GM19328 (cell line): ENCODE results near the gene LRRC10.
A peak's percentile ranks its signal among the peaks of the same experiment; 100 is the strongest.

ENCODE experiments used
- ATAC-seq: cut with Tn5 transposase; IDR thresholded peaks from one replicate; pipeline ENCODE4 v1.9.1; 2021; ENCODE audit warnings: mild to moderate bottlenecking, moderate library complexity; ENCODE audit not compliant: unreplicated experiment

The LRRC10 gene

DNA sequence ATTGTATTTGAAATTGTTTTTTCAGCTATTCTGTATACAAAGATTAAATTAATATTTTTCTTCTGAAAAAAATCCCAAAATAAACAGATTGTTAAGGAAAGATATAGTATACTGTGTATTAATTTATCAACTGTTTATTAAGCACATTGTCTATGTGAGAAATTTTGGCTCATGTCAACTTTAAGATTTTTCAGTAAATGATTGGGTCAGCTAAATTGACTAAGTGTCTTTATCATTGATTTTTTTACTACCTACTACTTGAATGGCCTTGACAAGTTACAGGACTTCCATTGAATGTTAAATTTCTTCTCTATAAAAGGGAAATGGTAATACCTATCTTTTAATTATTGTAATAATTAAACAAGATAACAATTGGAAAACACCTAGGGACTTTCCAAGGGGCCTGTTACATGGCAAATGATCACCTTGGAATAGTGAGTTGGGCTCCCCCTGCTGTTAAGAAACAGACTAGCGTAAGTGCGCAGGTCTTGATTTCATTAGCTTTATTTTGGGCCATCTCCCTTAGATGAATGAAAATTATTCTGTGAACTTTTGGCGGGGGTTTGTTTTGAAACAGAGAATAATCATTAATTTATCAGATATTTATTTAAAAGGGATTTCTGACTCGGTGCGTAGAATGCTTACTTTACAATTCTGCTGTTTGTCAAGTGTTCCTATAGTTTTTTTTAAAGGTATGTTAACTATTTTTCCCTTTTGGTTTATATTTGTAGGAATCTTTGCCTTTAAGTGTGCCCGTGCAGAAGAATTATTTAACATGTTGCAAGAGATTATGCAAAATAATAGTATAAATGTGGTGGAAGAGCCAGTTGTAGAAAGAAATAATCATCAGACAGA lies 39.9 kb downstream of the LRRC10 start:
- ATAC-seq: peak; percentile 64

- ATAC-seq: no peak
Observed at GRCh38 chr12:69570000-69570516, 40.6 kb downstream of the LRRC10 start.

- ATAC-seq: no peak
Observed at GRCh38 chr12:69569236-69569635, 41.5 kb downstream of the LRRC10 start.

DNA sequence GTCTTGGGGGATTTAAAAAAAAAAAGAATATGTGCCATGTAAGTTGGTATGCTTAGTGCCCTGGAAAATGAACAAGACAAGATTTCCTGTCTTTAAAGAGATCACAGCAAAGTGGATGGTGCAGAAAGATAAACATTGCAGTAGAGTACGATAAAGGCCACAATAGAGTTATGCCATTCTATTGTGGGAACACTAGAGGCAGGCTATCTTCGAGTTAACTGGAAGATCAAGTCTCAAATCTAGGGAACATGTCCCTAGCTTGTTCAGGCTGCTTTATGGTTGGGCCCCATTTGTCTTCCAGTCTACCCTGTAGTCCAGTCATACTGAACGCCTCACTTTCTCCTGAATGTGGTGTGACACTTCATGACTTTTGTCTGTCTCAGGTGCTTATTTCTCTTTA lies 44.1 kb downstream of the LRRC10 start:
- no peak for ATAC-seq

GRCh38 chr12:69563166-69563762 lies 47.4 kb downstream of the LRRC10 start:
- no peak for ATAC-seq
